ENCODE results near the gene ATP8B3. TPM values are rescaled to one million over a fixed set of nuclear protein-coding genes. Genes with fewer than 3 reads are reported as not detected.

ATP8B3 gene
- total RNA-seq, 1 donor from 2014 or later: 5.2 TPM

GRCh38 chr19:1836458-1837221 lies 24.6 kb upstream of the ATP8B3 start:
- H3K4me3 Mint-ChIP-seq (ENCODE audit: unreplicated experiment): no peak overlapping the region
- H3K4me1 Mint-ChIP-seq (ENCODE audit: unreplicated experiment): peaks cover 21% of the 10 kb centered on the region
- no peak overlapping the region for H3K27ac Mint-ChIP-seq (ENCODE audit: unreplicated experiment)
- TF ChIP-seq CTCF (IDR thresholded peaks at IDR 0.05): no peak
- no peaks in the 10 kb centered on the region for H3K9me3 Mint-ChIP-seq (ENCODE audit: unreplicated experiment)
- no peaks in the 10 kb centered on the region for H3K36me3 Mint-ChIP-seq (ENCODE audit: unreplicated experiment)
- no peak for DNase-seq (ENCODE audit: extremely low spot score, unreplicated experiment)
- no peaks in the 10 kb centered on the region for H3K27me3 Mint-ChIP-seq (ENCODE audit: unreplicated experiment)

GRCh38 chr19:1833540-1833939 lies 21.5 kb upstream of the ATP8B3 start:
- Mint-ChIP-seq H3K27me3 (ENCODE audit: unreplicated experiment) (no peaks in the 10 kb centered on the region), H3K9me3 (ENCODE audit: unreplicated experiment) (no peaks in the 10 kb centered on the region), H3K4me3 (ENCODE audit: unreplicated experiment) (no peak overlapping the region), H3K4me1 (ENCODE audit: unreplicated experiment) (peaks cover 4% of the 10 kb centered on the region), H3K36me3 (ENCODE audit: unreplicated experiment) (no peaks in the 10 kb centered on the region), H3K27ac (ENCODE audit: unreplicated experiment) (no peak overlapping the region)
- no peak for DNase-seq (ENCODE audit: extremely low spot score, unreplicated experiment)
- TF ChIP-seq CTCF (IDR thresholded peaks at IDR 0.05): no peak

GRCh38 chr19:1832046-1832663 lies 20.1 kb upstream of the ATP8B3 start:
- Mint-ChIP-seq H3K4me1 (ENCODE audit: unreplicated experiment) (no peaks in the 10 kb centered on the region), H3K27me3 (ENCODE audit: unreplicated experiment) (no peaks in the 10 kb centered on the region), H3K27ac (ENCODE audit: unreplicated experiment) (no peak overlapping the region), H3K9me3 (ENCODE audit: unreplicated experiment) (no peaks in the 10 kb centered on the region), H3K36me3 (ENCODE audit: unreplicated experiment) (no peaks in the 10 kb centered on the region), H3K4me3 (ENCODE audit: unreplicated experiment) (no peak overlapping the region)
- DNase-seq (ENCODE audit: extremely low spot score, unreplicated experiment): no peak
- no peak for TF ChIP-seq CTCF (IDR thresholded peaks at IDR 0.05)

- no peaks in the 10 kb centered on the region for H3K9me3 Mint-ChIP-seq (ENCODE audit: unreplicated experiment)
- TF ChIP-seq CTCF (IDR thresholded peaks at IDR 0.05): no peak
- H3K4me1 Mint-ChIP-seq (ENCODE audit: unreplicated experiment): peaks cover 3% of the 10 kb centered on the region
- H3K4me3 Mint-ChIP-seq (ENCODE audit: unreplicated experiment): no peak overlapping the region
- DNase-seq (ENCODE audit: extremely low spot score, unreplicated experiment): no peak
- H3K36me3 Mint-ChIP-seq (ENCODE audit: unreplicated experiment): peaks cover 1% of the 10 kb centered on the region
- no peaks in the 10 kb centered on the region for H3K27me3 Mint-ChIP-seq (ENCODE audit: unreplicated experiment)
- H3K27ac Mint-ChIP-seq (ENCODE audit: unreplicated experiment): no peak overlapping the region
Observed at GRCh38 chr19:1830978-1831377, 18.9 kb upstream of the ATP8B3 start.

GRCh38 chr19:1830568-1830967 lies 18.5 kb upstream of the ATP8B3 start:
- Mint-ChIP-seq H3K36me3 (ENCODE audit: unreplicated experiment) (peaks cover 4% of the 10 kb centered on the region), H3K4me3 (ENCODE audit: unreplicated experiment) (no peak overlapping the region), H3K27ac (ENCODE audit: unreplicated experiment) (no peak overlapping the region), H3K9me3 (ENCODE audit: unreplicated experiment) (no peaks in the 10 kb centered on the region), H3K27me3 (ENCODE audit: unreplicated experiment) (no peaks in the 10 kb centered on the region), H3K4me1 (ENCODE audit: unreplicated experiment) (peaks cover 5% of the 10 kb centered on the region)
- no peak for DNase-seq (ENCODE audit: extremely low spot score, unreplicated experiment)
- no peak for TF ChIP-seq CTCF (IDR thresholded peaks at IDR 0.05)

All from osteocyte (in vitro differentiated cells).